ENCODE data around the gene TMPRSS5. TPM values are rescaled to one million over a fixed set of nuclear protein-coding genes. Genes with fewer than 3 reads are reported as not detected.

TMPRSS5 gene
- total and polyA plus RNA-seq, 2 of the 8 experiments (the other 6 are each of a cell fraction or from before 2014, with no cell fraction given) = 0.54 to 0.78 TPM

GRCh38 chr11:113683481-113684046 lies 22.5 kb downstream of the TMPRSS5 start:
- Histone ChIP-seq H4K5ac (ENCODE audit: insufficient read length, low read depth, low read length) (no peak overlapping the region), H4K20me1 (replicated peaks in 1 of 2; ENCODE audit: control insufficient read depth in 1 of 2, insufficient read depth in 2 of 2, low read length in 2 of 2) (no peaks in the 10 kb centered on the region), H3K27me3 (replicated peaks in 1 of 4; ENCODE audit: control insufficient read depth in 3 of 4, extremely low read depth in 1 of 4, insufficient read depth in 3 of 4, low read length in 3 of 4) (no peaks in the 10 kb centered on the region), H3K56ac (replicated peaks; ENCODE audit: insufficient read length, low read depth, low read length) (no peak overlapping the region), H4K8ac (ENCODE audit: extremely low read depth, insufficient read depth, low read length) (no peak overlapping the region), H3K18ac (ENCODE audit: extremely low read depth, low read length) (no peak overlapping the region; the same call in 1 of the 2 replicates), H2BK5ac (ENCODE audit: low read depth, low read length) (no peak overlapping the region), H4K91ac (replicated peaks; ENCODE audit: insufficient read length, low read length) (no peak overlapping the region), H3K14ac (ENCODE audit: insufficient read length) (no peak overlapping the region), H3K9me3 (ENCODE audit: insufficient read depth in 2 of 2, low read depth in 1 of 2, low read length in 1 of 2) (no peaks in the 10 kb centered on the region), H3K23me2 (ENCODE audit: low read depth, low read length) (no peaks in the 10 kb centered on the region), H3K36me3 (ENCODE audit: control insufficient read depth in 2 of 4, insufficient read depth in 4 of 4, low read length in 3 of 4) (no peaks in the 10 kb centered on the region), H3K4ac (replicated peaks; ENCODE audit: insufficient read length, low read depth, low read length) (no peak overlapping the region), H2AK5ac (ENCODE audit: low read depth, low read length) (no peak overlapping the region), H3K27ac (ENCODE audit: low read depth, low read length) (no peak overlapping the region), H2BK120ac (replicated peaks; ENCODE audit: low read depth, low read length) (no peak overlapping the region), H3K4me3 (ENCODE audit: extremely low read depth in 1 of 4, insufficient read depth in 2 of 4, low read depth in 3 of 4, low read length in 4 of 4) (no peak overlapping the region), H3K79me2 (ENCODE audit: control insufficient read depth in 1 of 2, insufficient read depth in 2 of 2, low read length in 2 of 2) (no peaks in the 10 kb centered on the region), H3K9ac (replicated peaks in 1 of 4; ENCODE audit: extremely low read depth in 1 of 4, low read depth in 3 of 4, low read length in 3 of 4) (no peak overlapping the region), H2BK15ac (ENCODE audit: low read length) (no peak overlapping the region), H3K79me1 (ENCODE audit: low read depth, low read length) (no peaks in the 10 kb centered on the region), H3K4me1 (replicated peaks in 1 of 4; ENCODE audit: control insufficient read depth in 3 of 4, insufficient read depth in 4 of 4, low read length in 3 of 4) (peaks cover 0 to 4% (median 0%) of the 10 kb centered on the region in 4 experiments; a peak in 1 of 7 replicates), H2BK20ac (ENCODE audit: low read length) (no peak overlapping the region), H3K4me2 (ENCODE audit: insufficient read depth in 1 of 2, low read depth in 2 of 2, low read length in 2 of 2) (no peak overlapping the region), H2AFZ (ENCODE audit: low read length) (no peak overlapping the region), H2BK12ac (ENCODE audit: low read depth, low read length) (no peak overlapping the region), H3K23ac (ENCODE audit: insufficient read length) (no peak overlapping the region)
- POLR2A ChIA-PET (ENCODE audit: partially characterized antibody) = no interaction called here
- CTCF ChIA-PET (ENCODE audit: partially characterized antibody) = interaction anchor here (0.6 to 1.7 kb wide), 7 partner anchors 9 to 577 kb away, joined by 3 to 6 read pairs (median 3); no protein-coding TSS in a partner anchor
- peak in 1 of 2 experiments; percentile 32 for DNase-seq (ENCODE audit: low read depth in 1 of 2, low spot score in 2 of 2)
- no peak for TF ChIP-seq CEBPB (IDR thresholded peaks at IDR 0.05; ENCODE audit: low read depth, low read length)
- TF ChIP-seq HDAC2 (IDR thresholded peaks at IDR 0.05; ENCODE audit: borderline replicate concordance in 1 of 2, low read depth in 2 of 2, low read length in 2 of 2) = no peak
- no peak for TF ChIP-seq POLR2A (IDR thresholded peaks at IDR 0.05; ENCODE audit: control extremely low read depth in 1 of 2, low read depth in 2 of 2, low read length in 2 of 2)
- TF ChIP-seq NANOG (IDR thresholded peaks at IDR 0.05; ENCODE audit: insufficient read depth, low read depth, low read length, poor library complexity, severe bottlenecking) = no peak
- TF ChIP-seq MAFK (IDR thresholded peaks at IDR 0.05; ENCODE audit: low read depth, low read length) = no peak
- no peak for TF ChIP-seq RXRA (IDR thresholded peaks at IDR 0.05; ENCODE audit: insufficient read depth, low read depth, low read length)
- TF ChIP-seq RBBP5 (IDR thresholded peaks at IDR 0.05; ENCODE audit: borderline replicate concordance, low read depth, low read length) = no peak
- TF ChIP-seq BCL11A (IDR thresholded peaks at IDR 0.05; ENCODE audit: low read depth in 2 of 2, low read length in 2 of 2) = no peak
- TF ChIP-seq TCF12 (IDR thresholded peaks at IDR 0.05; ENCODE audit: low read depth, low read length) = no peak
- TF ChIP-seq POU5F1 (IDR thresholded peaks at IDR 0.05; ENCODE audit: low read depth, low read length) = no peak
- no peak for TF ChIP-seq SP2 (IDR thresholded peaks at IDR 0.05; ENCODE audit: low read length)
- FAIRE-seq = no peak
- WGBS, 2 experiments (ENCODE audit: extremely low coverage in 1 of 2, insufficient coverage in 1 of 2, insufficient read length in 1 of 2, insufficient replicate concordance in 2 of 2, low coverage in 1 of 2, low lambda C conversion rate in 2 of 2, missing lambda C conversion rate in 1 of 2) = 84% methylated on average over 6 of the region's 6 CpGs; no CpG with 5 or more reads in 1 of the 2 experiments
